Keratinocyte (primary cell): ENCODE results near the gene ETF1.

ENCODE experiments used
- EZH2 ChIP-seq: IDR thresholded peaks from one replicate; pipeline ENCODE4 v1.6.1; 2012; ENCODE audit warnings: inconsistent platforms, mild to moderate bottlenecking, low read length, moderate library complexity
- TF ChIP-seq, protein P1 (sequence below), 3 experiments: IDR thresholded peaks in 1 of 3; conservative IDR thresholded peaks in 1 of 3; optimal IDR thresholded peaks in 1 of 3; 2 replicates in 2 of 3; 3 replicates in 1 of 3; pipeline versions ENCODE3 to v1.5.1; 2011; ENCODE audit warnings: low read length in 3 of 3, mild to moderate bottlenecking in 3 of 3, moderate library complexity in 2 of 3, control low read depth in 1 of 3, inconsistent platforms in 1 of 3; ENCODE audit not compliant: insufficient read depth in 2 of 3; ENCODE audit errors: extremely low read depth in 1 of 3

- TF ChIP-seq, protein P1, sequence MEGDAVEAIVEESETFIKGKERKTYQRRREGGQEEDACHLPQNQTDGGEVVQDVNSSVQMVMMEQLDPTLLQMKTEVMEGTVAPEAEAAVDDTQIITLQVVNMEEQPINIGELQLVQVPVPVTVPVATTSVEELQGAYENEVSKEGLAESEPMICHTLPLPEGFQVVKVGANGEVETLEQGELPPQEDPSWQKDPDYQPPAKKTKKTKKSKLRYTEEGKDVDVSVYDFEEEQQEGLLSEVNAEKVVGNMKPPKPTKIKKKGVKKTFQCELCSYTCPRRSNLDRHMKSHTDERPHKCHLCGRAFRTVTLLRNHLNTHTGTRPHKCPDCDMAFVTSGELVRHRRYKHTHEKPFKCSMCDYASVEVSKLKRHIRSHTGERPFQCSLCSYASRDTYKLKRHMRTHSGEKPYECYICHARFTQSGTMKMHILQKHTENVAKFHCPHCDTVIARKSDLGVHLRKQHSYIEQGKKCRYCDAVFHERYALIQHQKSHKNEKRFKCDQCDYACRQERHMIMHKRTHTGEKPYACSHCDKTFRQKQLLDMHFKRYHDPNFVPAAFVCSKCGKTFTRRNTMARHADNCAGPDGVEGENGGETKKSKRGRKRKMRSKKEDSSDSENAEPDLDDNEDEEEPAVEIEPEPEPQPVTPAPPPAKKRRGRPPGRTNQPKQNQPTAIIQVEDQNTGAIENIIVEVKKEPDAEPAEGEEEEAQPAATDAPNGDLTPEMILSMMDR (optimal IDR thresholded peaks at IDR 0.05 in 1 of 3, IDR thresholded peaks at IDR 0.05 in 1 of 3, conservative IDR thresholded peaks at IDR 0.05 in 1 of 3; ENCODE audit: extremely low read depth in 1 of 3, insufficient read depth in 2 of 3, low read length in 3 of 3): no peak
- no peak for TF ChIP-seq EZH2
Observed at GRCh38 chr5:138465261-138466124, 77.5 kb downstream of the ETF1 start, which contains the start of gene EGR1.
